ENCODE data around the gene IL21R.

Gene IL21R

GRCh38 chr16:27491894-27492587, 90.1 kb downstream of the IL21R start:
- peak; percentile 73 for DNase-seq

- DNase-seq, result no peak
Observed at GRCh38 chr16:27492588-27492979, 90.6 kb downstream of the IL21R start.

- no peak for DNase-seq
Observed at GRCh38 chr16:27495191-27495590, 93.2 kb downstream of the IL21R start.

DNA sequence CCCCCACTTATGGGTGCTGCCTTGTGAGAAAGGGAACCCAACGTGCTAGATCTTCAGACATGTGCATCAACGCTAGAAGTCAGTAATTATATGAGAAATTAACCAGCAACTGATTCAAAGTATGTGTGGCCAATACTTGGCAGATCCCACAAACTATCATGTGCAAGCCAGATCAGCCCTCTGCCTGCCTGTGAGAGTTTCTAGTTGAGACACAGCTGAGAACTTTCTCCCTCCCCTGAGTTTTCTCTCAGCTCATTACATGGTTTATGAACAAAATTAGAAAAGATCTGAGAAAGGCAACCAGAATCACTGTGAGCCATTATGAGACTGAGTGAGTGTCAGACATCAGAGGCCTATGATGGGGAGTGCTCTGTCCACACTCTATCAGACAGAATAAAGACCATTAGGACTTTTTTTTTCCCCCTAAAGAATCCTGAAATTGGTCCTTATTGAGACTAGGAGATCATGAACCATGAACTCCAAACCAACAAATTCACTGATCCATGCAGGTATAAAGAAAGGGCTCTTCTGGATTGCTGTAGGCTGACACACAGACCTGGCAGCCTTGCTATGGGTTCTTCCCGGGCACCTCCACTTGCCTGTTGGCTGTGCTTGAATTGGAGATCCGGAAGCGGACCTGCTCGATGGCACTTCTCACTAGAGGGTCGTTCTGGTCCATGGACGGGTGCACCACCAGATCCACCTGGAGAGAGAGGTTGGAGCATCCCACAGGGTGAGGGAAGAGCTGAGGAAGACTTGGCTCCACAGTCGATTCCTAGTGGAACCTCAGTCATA, 96.3 kb downstream of the IL21R start:
- DNase-seq, result no peak

DNA sequence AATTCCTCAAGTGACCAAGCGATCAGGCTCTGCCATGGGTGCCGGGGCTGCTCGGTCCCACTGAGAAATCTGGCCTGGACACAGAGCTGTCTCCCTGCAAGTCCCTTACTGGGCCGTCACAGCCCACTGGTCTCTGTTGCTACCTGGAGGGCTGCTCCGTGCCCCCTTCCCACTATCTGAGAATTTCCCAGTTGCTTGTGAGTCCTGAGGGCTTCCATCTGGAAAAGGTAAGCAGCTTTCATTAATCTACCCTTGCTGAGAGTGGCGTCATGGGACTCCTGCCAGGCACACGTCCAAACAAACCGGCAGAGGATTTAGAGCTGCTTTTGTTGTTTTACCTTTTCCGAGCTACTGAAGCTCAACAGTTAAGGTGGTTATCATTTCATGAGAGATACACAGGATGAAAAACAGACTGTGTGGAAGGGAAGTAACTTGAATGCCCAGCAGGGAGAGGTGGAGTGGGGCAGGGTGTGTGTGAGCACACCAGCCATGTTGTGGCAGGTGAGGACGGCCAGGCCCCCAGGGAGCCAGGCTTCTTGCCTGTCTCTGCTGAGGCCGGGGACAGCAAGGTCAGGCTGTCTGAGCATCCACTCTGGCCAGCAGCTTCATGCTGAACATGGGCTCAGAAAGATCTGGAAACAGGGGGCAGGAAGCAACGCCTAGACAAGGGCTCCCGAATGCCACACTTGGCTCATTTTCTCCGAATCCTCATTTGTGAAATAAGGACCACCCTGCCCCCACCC, 97.1 kb downstream of the IL21R start:
- DNase-seq, result no peak

DNA sequence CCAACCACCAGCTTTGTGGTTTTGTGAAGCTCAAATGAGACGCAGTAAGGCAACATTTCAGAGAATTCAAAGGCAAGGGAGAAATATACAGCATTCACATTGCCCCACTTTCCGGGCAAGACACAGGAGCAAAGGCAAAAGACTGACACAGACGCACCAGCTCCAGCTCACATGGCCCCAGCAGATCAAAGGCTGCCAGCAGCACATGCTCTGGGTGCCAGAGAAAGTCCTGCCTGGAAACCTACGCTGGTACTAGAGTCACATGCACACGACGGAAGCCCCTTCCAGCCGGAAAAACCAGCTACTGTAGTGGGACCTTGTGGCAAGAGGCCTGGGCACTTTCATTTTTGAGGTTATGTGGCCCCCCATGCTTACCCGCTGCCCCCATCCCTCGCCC, 97.7 kb downstream of the IL21R start:
- DNase-seq, result no peak

GRCh38 chr16:27500801-27501200, 98.8 kb downstream of the IL21R start:
- DNase-seq, result no peak

All from islet precursor cell (in vitro differentiated cells).